ENCODE data around the gene OSGEP.

The OSGEP gene

DNA sequence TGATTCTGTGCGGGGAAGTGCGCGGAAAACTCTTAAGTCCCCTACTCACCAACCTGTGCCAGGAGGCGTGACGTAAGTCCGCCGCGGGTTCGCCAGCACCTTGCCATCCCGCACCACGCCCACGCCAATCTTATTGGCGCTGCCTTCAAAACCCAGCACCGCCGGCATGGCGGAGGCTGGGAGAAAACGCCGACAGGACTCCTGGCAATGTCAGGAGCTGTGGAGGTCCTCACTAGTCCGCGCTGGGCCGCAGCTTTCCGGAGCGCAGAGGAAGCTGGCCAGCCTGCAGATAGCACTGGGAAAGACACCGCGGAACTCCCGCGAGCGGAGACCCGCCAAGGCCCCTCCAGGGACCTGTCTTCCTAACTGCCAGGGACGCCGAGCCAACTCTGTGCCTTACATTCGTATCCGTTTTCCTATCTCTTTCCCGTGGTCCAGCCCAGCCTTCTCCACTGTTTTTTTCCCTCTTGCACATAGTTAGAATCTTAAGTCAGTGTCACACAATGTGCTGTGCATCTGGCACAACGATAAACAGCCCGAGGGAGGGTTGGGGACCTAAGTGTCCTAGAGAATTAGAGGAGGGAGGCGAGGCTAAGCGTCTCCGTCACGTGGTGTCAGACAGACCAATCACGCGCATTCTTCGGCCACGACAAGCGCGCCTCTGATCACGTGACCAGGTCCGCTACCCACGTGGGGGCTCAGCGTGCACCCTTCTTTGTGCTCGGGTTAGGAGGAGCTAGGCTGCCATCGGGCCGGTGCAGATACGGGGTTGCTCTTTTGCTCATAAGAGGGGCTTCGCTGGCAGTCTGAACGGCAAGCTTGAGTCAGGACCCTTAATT is at the start of gene OSGEP, which contains the start of gene APEX1:
Gene OSGEP, minus strand, starts transcription at position 297 of the 839 bp plus-strand sequence. Its CDS starts 129 bp downstream, at position 168.
Gene APEX1, plus strand, starts transcription at position 711 of the 839 bp plus-strand sequence. CDS start 420 bp downstream, outside the sequence.
- peak; percentile 98 for DNase-seq

DNA sequence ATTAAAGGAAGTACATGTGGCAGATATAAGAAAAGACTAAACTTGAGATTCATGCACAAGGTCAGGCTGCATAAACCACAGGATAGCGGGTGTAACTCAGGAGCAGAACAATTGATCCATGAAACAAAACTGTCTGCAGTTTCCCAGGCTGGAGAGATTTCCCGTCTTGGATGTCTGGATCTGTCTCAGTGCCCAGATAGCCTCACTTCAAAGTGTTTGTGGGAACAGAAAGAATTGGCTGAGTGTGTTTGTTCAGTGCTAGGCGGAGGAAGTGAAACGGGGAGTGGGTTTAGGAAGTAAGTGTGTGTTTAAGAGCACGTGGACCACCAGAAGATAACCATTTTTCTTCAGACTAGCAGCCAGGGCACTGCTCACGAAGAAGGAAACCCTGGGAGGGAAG is 49.3 kb upstream of the OSGEP start:
- no peak for DNase-seq

DNA sequence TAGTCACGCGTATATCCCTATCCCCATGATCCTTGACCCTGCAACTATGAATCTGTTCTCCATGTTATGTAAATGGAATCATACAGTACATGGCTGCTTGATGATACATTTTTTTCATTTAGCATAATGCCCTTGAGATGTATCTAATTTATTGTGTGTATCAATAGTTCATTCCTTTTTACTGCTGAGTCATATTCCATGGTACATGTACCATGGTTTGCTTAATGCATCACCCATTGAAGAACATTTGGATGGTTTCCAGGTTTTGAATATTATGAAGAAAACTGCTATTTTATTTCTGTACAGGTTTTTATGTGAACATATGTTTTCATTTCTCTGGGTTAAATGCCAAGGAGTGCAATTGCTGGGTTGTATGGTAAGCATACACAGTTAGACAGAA is 46.7 kb upstream of the OSGEP start:
- no peak for DNase-seq

DNA sequence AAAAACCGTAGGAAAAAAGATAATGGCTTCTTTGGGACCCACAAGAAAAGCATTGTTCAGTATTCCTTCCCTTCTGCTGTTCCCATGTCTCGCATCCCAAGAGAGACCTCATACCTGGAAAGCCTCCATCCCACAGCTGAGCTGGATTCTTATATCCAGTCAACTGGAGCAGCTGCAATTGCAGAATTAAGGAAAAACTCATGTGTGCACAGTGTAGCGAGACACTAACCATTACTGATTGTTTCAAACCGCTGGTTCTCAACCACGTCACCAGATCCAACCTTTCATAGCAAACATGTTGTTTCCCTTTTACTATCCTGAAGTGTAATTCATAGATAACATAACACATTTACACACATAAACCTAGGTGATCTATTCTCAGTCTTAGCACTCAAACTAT is 45.3 kb upstream of the OSGEP start:
- DNase-seq: no peak

DNA sequence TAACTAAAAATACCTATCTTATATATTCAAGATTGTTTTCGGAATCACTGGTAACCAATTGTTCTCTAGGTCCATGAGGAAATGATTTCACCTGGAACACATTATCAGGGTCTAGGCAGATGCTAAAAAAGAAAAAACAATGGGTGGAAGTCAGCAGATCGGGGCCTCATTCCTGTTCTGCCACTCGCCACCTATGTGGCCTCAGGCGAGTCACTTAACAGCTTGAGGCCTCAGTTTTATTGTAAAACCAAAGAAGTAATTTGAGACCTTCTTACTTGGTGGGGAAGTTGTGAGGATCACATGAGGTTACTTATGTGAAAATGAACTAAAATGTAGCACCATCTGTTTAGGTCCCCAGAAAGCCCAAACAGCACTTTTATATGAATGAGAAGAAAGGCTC is 44.5 kb upstream of the OSGEP start:
- DNase-seq: no peak

DNA sequence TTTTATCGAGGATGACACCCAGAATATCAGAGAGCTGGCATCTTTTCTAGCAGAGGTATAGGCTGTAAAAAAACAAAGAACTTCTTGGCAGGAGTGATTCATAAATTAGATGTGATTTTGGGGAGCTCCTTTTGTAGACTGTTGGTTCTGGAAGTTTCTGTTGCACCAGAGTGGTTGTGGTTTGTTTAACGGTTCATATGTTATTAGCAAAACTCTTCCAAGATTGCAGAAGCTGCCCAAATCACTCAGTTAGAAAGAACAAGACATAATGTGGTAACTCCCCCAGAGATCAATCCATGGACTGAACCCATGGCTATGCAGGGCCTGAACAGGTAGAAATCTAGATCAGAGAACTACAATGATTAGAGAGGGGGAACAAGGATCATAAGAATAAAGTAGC is 44.0 kb upstream of the OSGEP start:
- DNase-seq: no peak

DNA sequence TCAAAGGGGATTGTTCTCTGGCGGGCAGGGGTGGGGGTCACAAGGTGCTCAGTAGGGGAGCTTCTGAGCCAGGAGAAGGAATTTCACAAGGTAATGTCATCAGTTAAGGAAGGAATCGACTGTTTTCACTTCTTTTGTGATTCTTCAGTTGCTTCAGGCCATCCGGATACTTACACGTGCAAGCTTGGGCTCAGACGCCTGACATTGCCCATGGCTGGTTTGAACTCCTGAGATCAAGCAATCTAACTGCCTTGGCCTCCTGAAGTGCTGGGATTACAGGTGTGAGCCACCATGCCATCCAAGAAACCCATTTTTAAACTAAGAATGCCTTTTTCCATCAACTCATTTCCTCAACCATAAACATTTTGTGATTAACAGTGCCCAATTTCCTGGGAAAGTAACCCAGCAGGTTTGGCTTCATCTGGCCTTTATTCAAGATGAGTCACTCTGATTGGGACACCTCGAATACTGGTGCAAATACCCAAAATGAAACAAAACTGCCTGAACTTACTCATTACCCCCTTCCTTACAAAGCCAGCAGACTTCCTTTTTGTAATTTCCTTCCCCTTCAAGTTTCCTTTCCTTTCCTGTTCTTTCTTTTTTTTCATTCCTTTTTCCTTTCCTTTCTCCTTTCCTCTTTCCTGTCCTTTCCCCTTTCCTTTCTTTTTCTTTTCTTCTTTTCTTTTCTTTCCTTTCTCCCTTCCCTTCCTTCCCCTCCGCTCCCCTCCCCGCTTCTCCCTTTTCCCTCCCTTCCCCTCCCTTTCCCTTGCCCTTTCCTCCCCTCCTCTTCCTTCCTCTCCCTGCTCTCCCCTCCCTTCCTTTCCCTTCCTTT is 40.5 kb upstream of the OSGEP start:
- no peak for DNase-seq

DNA sequence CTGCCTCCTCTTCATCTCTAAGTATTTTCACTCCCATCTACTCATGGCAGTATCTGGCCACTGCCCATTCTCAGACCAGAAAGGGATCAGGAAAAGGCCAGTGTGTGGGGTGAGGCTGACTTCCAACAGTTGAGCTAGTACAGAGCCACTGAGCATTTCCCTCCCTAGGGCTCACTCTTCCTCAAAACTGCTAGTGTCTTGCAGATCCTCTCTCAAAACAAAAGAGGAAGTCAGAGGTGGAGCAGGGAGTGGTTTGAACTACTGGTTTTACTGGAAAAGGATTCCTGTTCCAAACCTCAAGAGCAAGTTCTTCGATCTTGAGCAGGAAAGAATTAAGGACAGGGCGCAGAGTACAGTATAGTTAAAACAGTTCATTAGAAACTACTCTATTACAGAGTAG is 39.0 kb upstream of the OSGEP start:
- no peak for DNase-seq

DNA sequence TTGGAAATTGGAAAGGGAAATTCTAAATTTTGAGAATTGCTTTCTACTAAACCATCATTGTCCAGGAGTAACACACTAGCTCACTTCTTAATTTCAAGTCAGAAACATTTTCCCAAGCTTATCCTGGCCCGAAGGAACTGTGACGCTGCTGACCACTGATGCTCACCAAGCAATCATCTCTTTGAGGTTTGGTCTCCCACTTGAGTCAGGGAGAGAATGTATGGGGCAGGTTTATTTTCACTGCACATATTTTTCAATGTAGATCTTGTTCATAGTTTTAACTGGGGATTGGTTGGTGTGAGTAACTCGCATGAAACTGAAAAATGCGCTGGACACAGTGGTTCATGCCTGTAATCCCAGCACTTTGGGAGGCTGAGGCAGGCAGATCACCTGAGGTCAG is 37.9 kb upstream of the OSGEP start:
- no peak for DNase-seq

DNA sequence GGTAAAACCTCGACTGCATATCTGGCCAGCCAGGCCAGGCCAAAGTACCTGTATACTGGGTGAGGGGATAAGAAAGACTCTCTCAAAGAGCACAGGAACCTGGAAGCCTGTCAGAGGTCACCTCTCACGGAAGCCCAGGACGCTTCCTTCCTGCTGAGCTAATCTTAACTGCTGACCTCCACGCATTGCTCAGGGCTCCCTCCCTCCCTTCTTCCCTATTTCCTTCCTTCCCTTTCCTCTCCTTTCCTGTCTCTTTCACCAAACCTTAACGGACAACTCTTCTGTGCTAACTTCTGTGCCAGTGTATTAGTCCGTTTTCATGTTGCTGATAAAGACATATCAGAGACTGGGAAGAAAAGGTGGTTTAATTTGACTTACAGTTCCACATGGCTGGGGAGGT is 36.0 kb upstream of the OSGEP start:
- no peak for DNase-seq

DNA sequence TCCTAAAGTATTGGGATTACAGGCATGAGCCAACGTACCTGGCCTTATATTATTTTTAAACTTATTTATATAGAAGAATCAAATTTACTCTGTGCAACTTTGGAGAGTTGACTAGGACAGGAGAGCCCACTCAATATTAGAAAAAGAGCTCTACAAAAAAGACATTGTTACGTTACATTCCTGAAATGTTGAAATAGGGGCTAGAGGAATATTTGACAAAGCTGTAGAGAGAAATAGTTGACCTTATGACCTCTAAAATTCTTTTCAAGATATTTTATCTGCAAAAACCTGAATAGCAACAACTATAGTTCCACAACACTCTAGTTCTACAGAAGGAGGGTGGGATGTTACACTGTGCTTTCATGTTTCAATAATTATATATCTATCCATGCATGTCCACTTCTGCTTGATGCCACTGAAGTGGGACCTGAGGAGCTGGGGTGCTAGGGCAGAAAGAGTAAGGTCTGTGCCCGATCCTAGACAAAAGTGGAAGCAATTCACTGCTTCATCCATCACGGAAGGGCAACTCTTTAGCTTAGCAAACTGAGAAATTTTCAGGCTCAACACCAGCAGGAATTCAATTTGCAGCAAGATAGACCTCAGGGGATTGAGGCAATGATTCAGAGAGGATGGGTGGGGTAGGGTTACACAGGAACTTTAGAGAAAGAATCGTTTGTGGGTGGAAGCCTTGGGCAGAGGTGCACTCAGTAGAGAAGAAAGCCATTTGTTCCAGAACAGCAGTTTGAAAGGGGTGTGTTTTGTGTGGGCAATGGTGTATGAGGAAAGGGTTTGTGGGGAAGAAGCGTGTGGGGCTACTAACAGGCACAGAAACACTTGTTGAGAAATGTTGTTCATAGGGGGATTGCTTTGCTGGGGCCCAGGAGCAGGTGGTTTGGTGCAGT is 34.7 kb upstream of the OSGEP start:
- DNase-seq: no peak

DNA sequence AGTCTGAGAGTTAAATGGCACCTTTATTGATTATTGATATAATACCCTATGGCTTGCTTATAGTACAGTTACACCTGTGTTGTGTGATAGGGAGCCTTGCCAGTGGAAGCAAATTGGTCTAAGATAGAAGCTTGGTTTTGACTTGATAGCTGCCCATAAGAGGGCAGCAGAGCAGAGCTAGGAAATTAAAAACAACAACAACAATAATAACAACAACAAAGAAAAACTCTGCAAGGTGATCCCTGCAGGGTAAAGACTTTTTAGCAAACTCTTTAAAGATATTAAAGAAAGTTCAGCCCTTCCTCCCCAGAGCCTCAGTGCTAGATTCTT is 32.7 kb upstream of the OSGEP start:
- DNase-seq: no peak

DNA sequence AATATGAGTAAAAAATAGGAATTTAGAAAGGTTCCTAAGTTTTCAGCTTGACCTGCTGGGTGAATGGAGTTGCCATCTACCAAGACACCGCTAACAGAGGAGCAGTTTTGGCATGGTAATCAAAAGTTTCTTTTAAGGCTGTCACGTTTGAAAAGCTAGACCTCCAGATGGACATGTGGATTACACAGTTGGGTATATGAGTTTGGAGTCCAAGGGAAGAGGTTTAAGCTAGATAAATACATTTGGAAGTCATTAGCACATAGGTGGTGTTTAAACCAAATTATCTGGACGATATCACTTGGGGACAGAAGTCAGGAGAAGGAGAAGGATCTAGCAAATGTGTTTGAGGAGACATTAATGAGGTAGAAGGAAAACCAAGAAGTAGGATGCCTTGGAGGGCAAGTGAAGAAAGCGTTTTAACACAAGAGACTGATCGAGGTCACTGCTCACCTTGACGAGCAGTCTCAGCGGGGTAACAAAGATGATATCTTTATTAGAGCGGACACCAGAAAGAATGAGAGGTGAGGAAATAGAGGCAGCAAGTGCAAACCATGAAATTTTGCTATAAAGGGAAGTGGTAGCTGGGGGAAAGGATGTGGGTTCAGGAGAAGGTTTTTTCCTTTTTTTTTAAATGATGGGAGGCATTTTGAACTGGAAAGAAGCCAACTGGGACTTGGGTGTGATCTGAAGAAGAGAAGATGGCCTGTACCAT is 32.2 kb upstream of the OSGEP start:
- no peak for DNase-seq

DNA sequence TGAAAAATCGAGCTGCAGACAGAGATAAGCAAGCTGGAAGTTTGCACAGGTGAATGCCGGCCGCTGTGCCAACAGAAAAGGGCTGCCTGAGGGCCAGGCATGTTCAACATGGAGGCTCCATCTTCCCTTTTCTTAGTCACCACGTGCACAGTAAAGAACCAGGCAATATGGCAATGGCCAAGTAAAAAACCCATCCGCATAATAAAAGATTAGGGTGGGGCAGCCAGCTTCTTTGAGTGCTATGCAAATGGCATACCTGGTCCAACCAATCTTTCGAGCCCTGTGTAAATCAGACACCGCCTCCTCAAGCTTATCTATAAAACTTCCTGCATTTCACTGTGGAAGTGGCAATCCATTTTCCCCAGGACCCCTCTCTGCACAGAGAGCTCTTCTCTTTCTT is 31.3 kb upstream of the OSGEP start:
- no peak for DNase-seq

DNA sequence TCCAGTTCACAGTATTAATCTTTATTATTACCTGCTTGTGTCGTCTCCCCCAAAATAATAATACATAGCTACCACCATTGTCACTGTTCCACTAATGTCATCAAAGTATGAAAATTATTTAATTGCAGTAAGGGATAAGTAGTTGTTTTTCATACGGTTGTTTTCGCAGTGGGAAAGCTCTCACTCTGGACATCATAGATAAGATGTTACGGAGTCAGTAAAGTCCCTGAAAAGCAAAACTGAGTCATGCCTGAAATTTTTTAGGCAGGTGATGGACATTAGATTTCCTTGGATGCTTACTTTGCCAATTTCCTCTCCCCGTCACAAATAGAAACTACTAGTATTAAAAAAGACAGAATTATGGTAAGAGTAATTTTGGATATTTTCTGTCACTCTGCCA is 27.8 kb upstream of the OSGEP start:
- no peak for DNase-seq

DNA sequence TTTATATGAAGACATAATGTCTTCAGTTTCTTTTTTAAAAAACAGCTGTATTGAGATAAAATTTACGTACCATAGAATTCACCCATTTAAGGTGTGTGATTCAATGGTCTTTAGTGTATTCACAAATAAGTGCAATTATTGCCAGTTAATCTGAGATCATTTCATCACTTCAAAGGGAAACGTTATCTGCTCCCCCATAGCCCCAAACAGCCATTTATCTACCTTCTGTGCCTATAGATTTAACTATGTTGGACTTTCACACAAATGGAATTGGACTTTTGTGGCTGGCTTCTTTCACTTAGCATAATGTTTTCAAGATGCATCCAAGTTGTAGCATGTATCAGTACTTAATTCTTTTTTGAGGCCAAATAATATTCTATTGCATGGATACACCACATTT is 24.3 kb upstream of the OSGEP start:
- DNase-seq: no peak

DNA sequence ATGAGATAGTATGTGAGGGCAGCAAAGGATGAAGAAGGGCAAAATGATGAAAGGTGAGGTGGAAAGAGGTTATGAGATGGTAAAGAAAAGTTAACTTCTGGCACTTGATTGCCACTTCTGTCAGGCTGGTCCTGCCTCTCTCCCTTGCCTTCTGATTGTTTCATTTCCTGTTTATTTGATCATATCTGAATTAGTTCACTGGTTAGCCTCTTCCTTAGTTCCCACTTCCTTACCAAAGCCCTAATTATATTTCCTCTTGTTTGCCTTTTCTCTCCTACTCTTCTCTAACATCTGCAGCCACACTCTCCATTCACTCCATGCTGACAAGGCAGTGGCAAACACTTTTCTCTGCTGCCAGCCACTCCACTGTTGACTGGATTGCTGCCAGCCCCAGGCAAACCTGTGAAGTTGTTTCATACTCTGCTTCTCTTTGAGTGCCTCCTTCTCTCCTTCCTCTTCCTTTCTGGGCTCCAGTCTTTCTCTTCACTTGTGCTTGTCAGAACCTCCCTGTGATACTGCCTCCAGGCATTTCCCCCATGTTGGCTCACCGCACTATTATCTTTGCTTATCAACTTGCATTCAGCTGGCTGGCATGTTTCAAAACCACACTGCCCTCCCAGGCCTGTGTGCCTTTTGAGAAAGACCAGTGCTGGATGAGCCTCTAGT is 22.7 kb upstream of the OSGEP start:
- DNase-seq: no peak

DNA sequence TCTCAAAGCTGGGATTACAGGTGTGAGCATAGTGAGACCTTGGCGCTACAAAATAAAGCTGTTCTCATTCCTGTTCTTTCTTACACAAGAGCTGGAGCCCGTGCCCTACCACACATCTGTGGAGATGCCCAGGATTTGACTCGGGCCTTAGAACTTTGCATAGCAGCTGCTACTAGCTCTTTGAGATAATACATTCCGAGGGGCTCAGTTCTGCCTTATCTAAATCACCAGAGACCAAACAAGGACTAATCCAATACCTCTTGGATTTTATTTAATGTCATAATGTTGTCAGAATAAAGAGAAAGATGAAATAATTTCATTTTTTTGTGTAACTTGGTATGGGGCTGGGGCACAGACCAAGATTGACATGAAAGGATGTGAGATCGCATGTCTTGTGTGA is 22.2 kb upstream of the OSGEP start:
- no peak for DNase-seq

DNA sequence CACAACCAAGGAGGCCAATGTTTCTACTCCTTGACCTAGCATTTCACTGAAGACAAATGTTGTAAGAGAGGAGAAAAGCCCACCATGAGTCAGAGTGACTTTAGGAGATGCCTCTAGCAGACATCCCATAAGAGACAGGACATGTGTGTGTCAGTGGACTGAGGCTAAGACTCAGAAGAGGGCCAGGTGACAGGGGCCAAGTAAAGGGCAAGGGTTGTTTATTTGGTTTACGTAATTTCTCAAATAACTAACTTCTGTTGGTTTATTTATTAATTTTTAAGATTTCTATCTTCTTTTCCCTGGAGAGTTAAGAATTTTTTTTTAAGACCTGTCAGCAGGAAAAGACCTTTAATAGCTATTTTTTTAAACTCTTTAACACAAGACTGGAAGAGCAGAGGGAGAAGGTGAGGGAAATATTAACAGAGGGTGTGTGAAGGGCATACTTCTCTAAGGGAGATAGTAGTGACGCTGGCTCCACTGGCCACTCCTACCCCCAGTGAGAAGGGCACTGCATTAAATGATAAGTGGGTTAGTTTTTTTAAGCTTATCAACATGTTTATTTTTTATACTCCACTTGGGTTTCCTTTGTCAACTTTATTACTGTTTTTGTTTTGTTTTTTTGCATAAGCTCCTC is 18.0 kb upstream of the OSGEP start:
- DNase-seq: no peak

DNA sequence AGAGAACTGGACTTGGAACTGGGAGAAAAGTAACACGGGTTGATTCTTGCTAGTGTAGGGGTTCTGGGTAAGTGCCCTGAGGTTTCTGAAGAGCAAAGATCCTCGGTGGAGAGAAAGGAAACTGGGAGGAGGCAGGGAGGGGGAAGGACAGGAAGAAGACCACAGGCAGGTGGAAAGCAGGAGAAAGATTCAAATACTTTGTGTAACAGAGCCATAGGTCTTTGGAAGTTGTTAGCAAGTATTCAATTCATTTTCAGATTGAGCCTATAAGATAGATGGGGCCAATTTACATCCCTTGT is 15.9 kb upstream of the OSGEP start:
- DNase-seq: no peak

DNA sequence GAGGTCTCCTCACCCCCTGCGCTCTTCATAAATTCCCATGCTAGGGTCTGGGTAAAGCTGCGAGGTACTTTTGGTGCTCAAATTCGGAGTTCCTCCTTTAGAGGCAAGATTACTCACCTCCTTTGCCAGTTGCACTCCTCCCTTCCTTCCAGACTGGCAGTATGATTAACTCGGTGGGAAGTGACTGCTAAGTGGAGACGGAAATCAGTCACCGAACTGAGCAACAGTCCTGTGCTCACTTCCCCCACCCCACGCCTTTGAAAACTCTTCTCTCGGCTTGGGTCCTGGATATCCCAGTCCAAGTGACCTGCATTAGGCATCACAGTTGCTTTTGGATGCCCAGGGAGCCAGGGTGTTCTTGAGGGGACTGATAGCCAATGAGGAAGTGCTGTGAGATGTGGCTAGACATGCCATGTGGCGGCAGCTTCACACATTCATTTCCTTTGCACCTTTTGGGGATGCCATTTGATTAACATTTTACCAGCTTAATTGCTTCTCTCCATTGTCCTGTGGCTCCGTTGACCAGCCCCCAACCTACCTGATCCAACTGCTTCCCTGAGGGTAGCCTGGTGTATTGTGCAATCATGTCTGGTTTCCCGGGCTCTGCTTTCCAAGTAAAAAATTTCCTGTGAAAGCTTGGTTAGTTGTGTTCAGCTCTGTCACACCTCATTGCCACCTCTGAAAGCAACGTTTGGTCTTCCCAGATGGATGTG is 15.4 kb upstream of the OSGEP start:
- DNase-seq: peak; percentile 67
